Activated naive CD8-positive, alpha-beta T cell treated with anti-CD3 and anti-CD28 coated beads for 36 hours (primary cell): ENCODE data around the gene LFNG. TPM values are rescaled to one million over a fixed set of nuclear protein-coding genes. Genes with fewer than 3 reads are reported as not detected.

Source experiments
- DNase-seq: peaks from one replicate; pipeline ENCODE4 v3.0.0; 2021
- H3K27ac Mint-ChIP-seq: one replicate; pipeline ENCODE4 v1.8.0; 2022; ENCODE audit warnings: mild to moderate bottlenecking, moderate library complexity, mixed read lengths
- H3K27me3 Mint-ChIP-seq: one replicate; pipeline ENCODE4 v1.8.0; 2022; ENCODE audit warnings: mild to moderate bottlenecking, mixed read lengths
- H3K36me3 Mint-ChIP-seq: one replicate; pipeline ENCODE4 v1.8.0; 2021; ENCODE audit warnings: mild to moderate bottlenecking, mixed read lengths
- H3K4me1 Mint-ChIP-seq: one replicate; pipeline ENCODE4 v1.8.0; 2021; ENCODE audit warnings: mixed read lengths
- H3K4me3 Mint-ChIP-seq: one replicate; pipeline ENCODE4 v1.8.0; 2022; ENCODE audit warnings: mild to moderate bottlenecking, moderate library complexity, mixed read lengths
- H3K9me3 Mint-ChIP-seq: one replicate; pipeline ENCODE4 v1.8.0; 2022; ENCODE audit warnings: mixed read lengths
- total RNA-seq, 2 experiments: library from RNA; stranded (reverse); gene quantifications; one replicate each; pipeline ENCODE4 v1.2.3, GENCODE V29; 2021

LFNG gene
- total RNA-seq, 2 experiments from 2014 or later: 21.0 to 25.8 TPM

GRCh38 chr7:2516194-2516555 lies 3.4 kb upstream of the LFNG start:
- peaks cover 37% of the 10 kb centered on the region for H3K4me1 Mint-ChIP-seq
- H3K36me3 Mint-ChIP-seq: no peaks in the 10 kb centered on the region
- no peaks in the 10 kb centered on the region for H3K27me3 Mint-ChIP-seq
- no peak for DNase-seq
- no peak overlapping the region for H3K4me3 Mint-ChIP-seq
- H3K9me3 Mint-ChIP-seq: no peaks in the 10 kb centered on the region
- H3K27ac Mint-ChIP-seq: no peak overlapping the region

- Mint-ChIP-seq H3K4me3 (no peak overlapping the region), H3K4me1 (peaks cover 38% of the 10 kb centered on the region), H3K36me3 (peaks cover 2% of the 10 kb centered on the region), H3K27ac (no peak overlapping the region), H3K9me3 (no peaks in the 10 kb centered on the region), H3K27me3 (no peaks in the 10 kb centered on the region)
- DNase-seq: no peak
These were observed 2.5 kb upstream of the LFNG start for GRCh38 chr7:2517026-2517425.

GRCh38 chr7:2517678-2518507 lies 1.7 kb upstream of the LFNG start:
- H3K4me1 Mint-ChIP-seq: peaks cover 36% of the 10 kb centered on the region
- DNase-seq: no peak
- no peak overlapping the region for H3K27ac Mint-ChIP-seq
- H3K36me3 Mint-ChIP-seq: peaks cover 7% of the 10 kb centered on the region
- no peaks in the 10 kb centered on the region for H3K9me3 Mint-ChIP-seq
- no peaks in the 10 kb centered on the region for H3K27me3 Mint-ChIP-seq
- peak overlapping the region; percentile 42 for H3K4me3 Mint-ChIP-seq

- H3K27me3 Mint-ChIP-seq: no peaks in the 10 kb centered on the region
- peak overlapping the region; percentile 44 for H3K27ac Mint-ChIP-seq
- H3K9me3 Mint-ChIP-seq: no peaks in the 10 kb centered on the region
- H3K36me3 Mint-ChIP-seq: peaks cover 9% of the 10 kb centered on the region
- H3K4me1 Mint-ChIP-seq: peaks cover 37% of the 10 kb centered on the region
- peak overlapping the region; percentile 63 for H3K4me3 Mint-ChIP-seq
- DNase-seq: no peak
These were observed 846 bp upstream of the LFNG start for GRCh38 chr7:2518737-2519118.

GRCh38 chr7:2520131-2520760 lies 672 bp downstream of the LFNG start:
- H3K4me3 Mint-ChIP-seq: peak overlapping the region; percentile 94
- peaks cover 9% of the 10 kb centered on the region for H3K36me3 Mint-ChIP-seq
- H3K27me3 Mint-ChIP-seq: no peaks in the 10 kb centered on the region
- peaks cover 37% of the 10 kb centered on the region for H3K4me1 Mint-ChIP-seq
- peak overlapping the region; percentile 84 for H3K27ac Mint-ChIP-seq
- no peaks in the 10 kb centered on the region for H3K9me3 Mint-ChIP-seq
- DNase-seq: peak; percentile 43

- H3K4me1 Mint-ChIP-seq: peaks cover 38% of the 10 kb centered on the region
- no peaks in the 10 kb centered on the region for H3K27me3 Mint-ChIP-seq
- DNase-seq: no peak
- peak overlapping the region; percentile 84 for H3K27ac Mint-ChIP-seq
- H3K36me3 Mint-ChIP-seq: peaks cover 9% of the 10 kb centered on the region
- H3K9me3 Mint-ChIP-seq: no peaks in the 10 kb centered on the region
- peak overlapping the region; percentile 94 for H3K4me3 Mint-ChIP-seq
These were observed 1.3 kb downstream of the LFNG start for GRCh38 chr7:2520761-2521290.

- Mint-ChIP-seq H3K27ac (peak overlapping the region; percentile 87), H3K4me1 (peaks cover 41% of the 10 kb centered on the region), H3K9me3 (no peaks in the 10 kb centered on the region), H3K4me3 (peak overlapping the region; percentile 94), H3K36me3 (peaks cover 9% of the 10 kb centered on the region), H3K27me3 (no peaks in the 10 kb centered on the region)
- no peak for DNase-seq
These were observed 1.8 kb downstream of the LFNG start for GRCh38 chr7:2521341-2521745.

- H3K4me1 Mint-ChIP-seq: peaks cover 42% of the 10 kb centered on the region
- H3K27ac Mint-ChIP-seq: peak overlapping the region; percentile 87
- peak overlapping the region; percentile 94 for H3K4me3 Mint-ChIP-seq
- peak; percentile 81 for DNase-seq
- peaks cover 9% of the 10 kb centered on the region for H3K36me3 Mint-ChIP-seq
- no peaks in the 10 kb centered on the region for H3K9me3 Mint-ChIP-seq
- no peaks in the 10 kb centered on the region for H3K27me3 Mint-ChIP-seq
These were observed 2.5 kb downstream of the LFNG start for GRCh38 chr7:2521952-2522591.

GRCh38 chr7:2522780-2523433 lies 3.3 kb downstream of the LFNG start:
- DNase-seq: peak; percentile 60
- no peaks in the 10 kb centered on the region for H3K9me3 Mint-ChIP-seq
- H3K36me3 Mint-ChIP-seq: peaks cover 9% of the 10 kb centered on the region
- H3K4me3 Mint-ChIP-seq: peak overlapping the region; percentile 94
- H3K27ac Mint-ChIP-seq: peak overlapping the region; percentile 87
- H3K27me3 Mint-ChIP-seq: no peaks in the 10 kb centered on the region
- peaks cover 41% of the 10 kb centered on the region for H3K4me1 Mint-ChIP-seq

GRCh38 chr7:2523461-2523936 lies 3.9 kb downstream of the LFNG start:
- no peaks in the 10 kb centered on the region for H3K27me3 Mint-ChIP-seq
- H3K4me3 Mint-ChIP-seq: peak overlapping the region; percentile 94
- H3K4me1 Mint-ChIP-seq: peaks cover 43% of the 10 kb centered on the region
- no peak for DNase-seq
- H3K9me3 Mint-ChIP-seq: no peaks in the 10 kb centered on the region
- peak overlapping the region; percentile 87 for H3K27ac Mint-ChIP-seq
- H3K36me3 Mint-ChIP-seq: peaks cover 9% of the 10 kb centered on the region

- Mint-ChIP-seq H3K9me3 (no peaks in the 10 kb centered on the region), H3K4me1 (peaks cover 49% of the 10 kb centered on the region), H3K27ac (no peak overlapping the region), H3K27me3 (no peaks in the 10 kb centered on the region), H3K4me3 (peak overlapping the region; percentile 22), H3K36me3 (peaks cover 9% of the 10 kb centered on the region)
- DNase-seq: no peak
These were observed 4.6 kb downstream of the LFNG start for GRCh38 chr7:2523941-2524807.

GRCh38 chr7:2524808-2525657 lies 5.5 kb downstream of the LFNG start:
- no peaks in the 10 kb centered on the region for H3K9me3 Mint-ChIP-seq
- no peak for DNase-seq
- H3K27ac Mint-ChIP-seq: no peak overlapping the region
- peaks cover 56% of the 10 kb centered on the region for H3K4me1 Mint-ChIP-seq
- H3K36me3 Mint-ChIP-seq: peaks cover 9% of the 10 kb centered on the region
- no peak overlapping the region for H3K4me3 Mint-ChIP-seq
- no peaks in the 10 kb centered on the region for H3K27me3 Mint-ChIP-seq
